ENCODE results near the gene ZNF761. TPM values are rescaled to one million over a fixed set of nuclear protein-coding genes. Genes with fewer than 3 reads are reported as not detected.
A peak's percentile ranks its signal among the peaks of the same experiment; 100 is the strongest.
"Not testable (repeated sequence)": the region's sequence is repeated elsewhere in the genome, so short reads cannot be mapped to it uniquely, and the experiment has no call there.

ZNF761 gene
- total RNA-seq, 2 donors from 2014 or later, result 52.3 to 63.8 TPM

GRCh38 chr19:53471916-53472315 lies 40.1 kb downstream of the ZNF761 start:
- peaks cover 4% of the 10 kb centered on the region for H3K9me3 Mint-ChIP-seq
- WGBS, 2 experiments (ENCODE audit: insufficient coverage in 1 of 2, insufficient read length in 1 of 2), result 96 to 97% methylated on average over 6 to 7 of the region's 7 CpGs
- peak overlapping the region; percentile 60 for H3K4me3 ChIP-seq (ENCODE audit: low read length)
- no peaks in the 10 kb centered on the region for H3K27me3 Mint-ChIP-seq (ENCODE audit: insufficient read depth)
- H3K4me3 Mint-ChIP-seq, result no peak overlapping the region
- H3K4me1 Mint-ChIP-seq, result peaks cover 37% of the 10 kb centered on the region
- no peak overlapping the region for H3K27ac ChIP-seq (ENCODE audit: low read depth, low read length)
- H3K36me3 Mint-ChIP-seq (ENCODE audit: low read depth), result peaks cover 54% of the 10 kb centered on the region
- H3K27me3 ChIP-seq (ENCODE audit: control insufficient read depth, insufficient read depth, low read length, poor library complexity, severe bottlenecking), result no peaks in the 10 kb centered on the region
- no peak overlapping the region for H3K9ac ChIP-seq (ENCODE audit: extremely low read depth, low read length, poor library complexity, severe bottlenecking)
- H3K36me3 ChIP-seq (ENCODE audit: control insufficient read depth, insufficient read depth, low read length), result peaks cover 62% of the 10 kb centered on the region
- H3K27ac Mint-ChIP-seq, result no peak overlapping the region
- no peaks in the 10 kb centered on the region for H3K4me1 ChIP-seq (ENCODE audit: control insufficient read depth, insufficient read depth, low read length)
- H3K9me3 ChIP-seq (ENCODE audit: control insufficient read depth, low read length), result peaks cover 16% of the 10 kb centered on the region
- no peak for DNase-seq
- no peak for TF ChIP-seq CTCF (conservative IDR thresholded peaks at IDR 0.05)

GRCh38 chr19:53474832-53475231 lies 43.0 kb downstream of the ZNF761 start:
- H3K27me3 ChIP-seq (ENCODE audit: control insufficient read depth, insufficient read depth, low read length, poor library complexity, severe bottlenecking); H3K4me3 ChIP-seq (ENCODE audit: low read length); H3K4me3 Mint-ChIP-seq; H3K27me3 Mint-ChIP-seq (ENCODE audit: insufficient read depth); H3K27ac Mint-ChIP-seq; H3K27ac ChIP-seq (ENCODE audit: low read depth, low read length); H3K9ac ChIP-seq (ENCODE audit: extremely low read depth, low read length, poor library complexity, severe bottlenecking); DNase-seq; H3K4me1 ChIP-seq (ENCODE audit: control insufficient read depth, insufficient read depth, low read length): not testable (repeated sequence)
- Histone ChIP-seq H3K36me3 (ENCODE audit: control insufficient read depth, insufficient read depth, low read length) (peaks cover 90% of the 10 kb centered on the region), H3K9me3 (ENCODE audit: control insufficient read depth, low read length) (peaks cover 44% of the 10 kb centered on the region)
- TF ChIP-seq CTCF (conservative IDR thresholded peaks at IDR 0.05), result peak; percentile 47
- 95% methylated on average over 1 of the region's 1 CpG; no CpG with 5 or more reads in 1 of the 2 experiments for WGBS, 2 experiments (ENCODE audit: insufficient coverage in 1 of 2, insufficient read length in 1 of 2)
- H3K4me1 Mint-ChIP-seq, result peaks cover 23% of the 10 kb centered on the region
- H3K9me3 Mint-ChIP-seq, result peaks cover 29% of the 10 kb centered on the region
- H3K36me3 Mint-ChIP-seq (ENCODE audit: low read depth), result peaks cover 82% of the 10 kb centered on the region

GRCh38 chr19:53475470-53475869 lies 43.7 kb downstream of the ZNF761 start:
- not testable (repeated sequence) for H3K4me1 ChIP-seq (ENCODE audit: control insufficient read depth, insufficient read depth, low read length); H3K4me3 Mint-ChIP-seq; H3K27me3 ChIP-seq (ENCODE audit: control insufficient read depth, insufficient read depth, low read length, poor library complexity, severe bottlenecking); DNase-seq; H3K27ac Mint-ChIP-seq; H3K4me3 ChIP-seq (ENCODE audit: low read length); H3K9ac ChIP-seq (ENCODE audit: extremely low read depth, low read length, poor library complexity, severe bottlenecking); H3K27me3 Mint-ChIP-seq (ENCODE audit: insufficient read depth); H3K27ac ChIP-seq (ENCODE audit: low read depth, low read length)
- Mint-ChIP-seq H3K36me3 (ENCODE audit: low read depth) (peaks cover 87% of the 10 kb centered on the region), H3K4me1 (peaks cover 20% of the 10 kb centered on the region), H3K9me3 (peaks cover 35% of the 10 kb centered on the region)
- 92 to 94% methylated on average over 5 to 6 of the region's 6 CpGs for WGBS, 2 experiments (ENCODE audit: insufficient coverage in 1 of 2, insufficient read length in 1 of 2)
- H3K36me3 ChIP-seq (ENCODE audit: control insufficient read depth, insufficient read depth, low read length), result peaks cover 96% of the 10 kb centered on the region
- peaks cover 50% of the 10 kb centered on the region for H3K9me3 ChIP-seq (ENCODE audit: control insufficient read depth, low read length)

- not testable (repeated sequence) for H3K27me3 ChIP-seq (ENCODE audit: control insufficient read depth, insufficient read depth, low read length, poor library complexity, severe bottlenecking); H3K4me1 Mint-ChIP-seq; H3K27ac Mint-ChIP-seq; H3K9ac ChIP-seq (ENCODE audit: extremely low read depth, low read length, poor library complexity, severe bottlenecking); H3K4me3 Mint-ChIP-seq; H3K27me3 Mint-ChIP-seq (ENCODE audit: insufficient read depth); H3K4me1 ChIP-seq (ENCODE audit: control insufficient read depth, insufficient read depth, low read length); H3K27ac ChIP-seq (ENCODE audit: low read depth, low read length); DNase-seq
- H3K9me3 Mint-ChIP-seq, result peaks cover 71% of the 10 kb centered on the region
- peaks cover 95% of the 10 kb centered on the region for H3K36me3 Mint-ChIP-seq (ENCODE audit: low read depth)
- peaks cover 95% of the 10 kb centered on the region for H3K36me3 ChIP-seq (ENCODE audit: control insufficient read depth, insufficient read depth, low read length)
- WGBS, 2 experiments (ENCODE audit: insufficient coverage in 1 of 2, insufficient read length in 1 of 2), result 93% methylated on average over 2 of the region's 2 CpGs; no CpG with 5 or more reads in 1 of the 2 experiments
- peaks cover 91% of the 10 kb centered on the region for H3K9me3 ChIP-seq (ENCODE audit: control insufficient read depth, low read length)
- H3K4me3 ChIP-seq (ENCODE audit: low read length), result peak overlapping the region; percentile 53
These were observed 52.0 kb downstream of the ZNF761 start for GRCh38 chr19:53483751-53484150.
